K562 (cell line): ENCODE measurements around the gene JRKL. TPM values are rescaled to one million over a fixed set of nuclear protein-coding genes. Genes with fewer than 3 reads are reported as not detected.

Experiments
- ATF3 ChIP-seq, 2 experiments: fragments of 450-650 bp in 1 of 2; sonication (generic) in 1 of 2; formaldehyde crosslinking in 1 of 2; IDR thresholded peaks in 1 of 2; conservative IDR thresholded peaks in 1 of 2; 2 replicates each; pipeline versions ENCODE4 v1.6.1 to v1.8.1; 2016 to 2023; ENCODE audit warnings: mild to moderate bottlenecking in 2 of 2, moderate library complexity in 2 of 2, inconsistent platforms in 1 of 2, missing genetic modification reagents in 1 of 2
- BACH1 ChIP-seq: fragments of 200-800 bp; sonication (Bioruptor generic); IDR thresholded peaks from 2 replicates; pipeline ENCODE4 v1.6.1; 2016; ENCODE audit warnings: missing genetic modification characterization, missing compliant biosample characterization
- C11orf30 ChIP-seq: fragments of 450-650 bp; IDR thresholded peaks from 2 replicates; pipeline ENCODE4 v1.6.1; 2016; ENCODE audit warnings: low read depth, mild to moderate bottlenecking
- CBFA2T2 ChIP-seq: fragments of 450-650 bp; conservative IDR thresholded peaks from 2 replicates; pipeline ENCODE4 v1.6.1; 2017; ENCODE audit warnings: mild to moderate bottlenecking
- DLX4 ChIP-seq: fragments of 250-450 bp; sonication (Bioruptor Pico); IDR thresholded peaks from 2 replicates; pipeline ENCODE4 v1.6.1; 2021; ENCODE audit warnings: mild to moderate bottlenecking
- ESRRB ChIP-seq: fragments of 250-450 bp; sonication (Bioruptor Pico); IDR thresholded peaks from 2 replicates; pipeline ENCODE4 v1.5.0; 2020; ENCODE audit warnings: mild to moderate bottlenecking, moderate library complexity, borderline replicate concordance
- KDM4B ChIP-seq, 2 experiments: fragments of 450-650 bp in 1 of 2; sonication (generic) in 1 of 2; IDR thresholded peaks; 2 replicates each; pipeline ENCODE4 v1.6.1; 2016 to 2017; ENCODE audit warnings: borderline replicate concordance in 2 of 2, antibody characterized with exemption in 1 of 2, low read depth in 1 of 2, mild to moderate bottlenecking in 1 of 2
- KLF13 ChIP-seq: fragments of 450-650 bp; IDR thresholded peaks from 2 replicates; pipeline ENCODE4 v1.6.1; 2016; ENCODE audit warnings: missing genetic modification characterization, low read depth, mild to moderate bottlenecking, missing compliant biosample characterization, moderate library complexity, borderline replicate concordance
- MEF2D ChIP-seq: conservative IDR thresholded peaks from 2 replicates; pipeline ENCODE4 v1.6.1; 2016; ENCODE audit warnings: low read depth, missing genetic modification characterization, missing compliant biosample characterization
- MITF ChIP-seq: IDR thresholded peaks from 2 replicates; pipeline ENCODE4 v1.6.1; 2014; ENCODE audit warnings: antibody characterized with exemption
- NCOA6 ChIP-seq: fragments of 450-650 bp; IDR thresholded peaks from 2 replicates; pipeline ENCODE4 v1.6.1; 2017; ENCODE audit warnings: mild to moderate bottlenecking
- NCOR1 ChIP-seq: fragments of 450-650 bp; IDR thresholded peaks from 2 replicates; pipeline ENCODE4 v1.6.1; 2016; ENCODE audit warnings: mild to moderate bottlenecking, moderate library complexity
- NEUROD1 ChIP-seq: fragments of 150-350 bp; IDR thresholded peaks from 2 replicates; pipeline ENCODE4 v1.6.1; 2014; ENCODE audit warnings: borderline replicate concordance, low read length, low read depth; ENCODE audit not compliant: partially characterized antibody
- NFYB ChIP-seq: IDR thresholded peaks from 2 replicates; pipeline ENCODE4 v1.6.1; 2011; ENCODE audit warnings: mild to moderate bottlenecking, moderate library complexity; ENCODE audit not compliant: insufficient read length; ENCODE audit errors: extremely low read depth
- PHF8 ChIP-seq: fragments of 200-600 bp; sonication (generic); IDR thresholded peaks from 2 replicates; pipeline ENCODE4 v1.6.1; 2012; ENCODE audit warnings: mixed run types, mild to moderate bottlenecking, inconsistent platforms, low read length, moderate library complexity, borderline replicate concordance
- RNF2 ChIP-seq: sonication (generic); IDR thresholded peaks from 2 replicates; pipeline ENCODE4 v1.6.1; 2016
- TBL1XR1 ChIP-seq, 2 experiments: IDR thresholded peaks; 2 replicates each; pipeline ENCODE4 v1.6.1; 2012; ENCODE audit warnings: improper control_type of control experiment in 2 of 2, low read length in 2 of 2, mild to moderate bottlenecking in 1 of 2
- THRAP3 ChIP-seq: fragments of 450-650 bp; IDR thresholded peaks from 2 replicates; pipeline ENCODE4 v1.6.1; 2016; ENCODE audit warnings: mild to moderate bottlenecking, inconsistent platforms, borderline replicate concordance
- ZC3H8 ChIP-seq: fragments of 450-650 bp; IDR thresholded peaks from 2 replicates; pipeline ENCODE4 v1.6.1; 2017
- ZEB2 ChIP-seq: fragments of 450-650 bp; IDR thresholded peaks from 2 replicates; pipeline ENCODE4 v1.6.1; 2016
- ZNF316 ChIP-seq: fragments of 450-650 bp; IDR thresholded peaks from 2 replicates; pipeline ENCODE4 v1.6.1; 2016
- ZNF583 ChIP-seq: fragments of 250-450 bp; sonication (Bioruptor Pico); IDR thresholded peaks from 2 replicates; pipeline ENCODE4 v1.4.0; 2020
- ZNF778 ChIP-seq: fragments of 450-650 bp; formaldehyde crosslinking; IDR thresholded peaks from 2 replicates; pipeline ENCODE4 v1.4.0; 2020; ENCODE audit warnings: mild to moderate bottlenecking, moderate library complexity
- ZSCAN29 ChIP-seq: fragments of 450-650 bp; IDR thresholded peaks from 2 replicates; pipeline ENCODE4 v1.6.1; 2017
- polyA plus RNA-seq, 8 experiments: library from polyadenylated mRNA; depleted of rRNA in 4 of 8; stranded (reverse) in 5 of 8; unstranded in 3 of 8; fragments of >200 nt; fragmentation: Nextera tagmentation in 2 of 8; fragmentation: Illumina TruSeq in 1 of 8; extraction: Ambion mirVana in 2 of 8; extraction: Trizol in 1 of 8; gene quantifications; 2 replicates each; pipeline versions ENCODE4 v1.2.1 to v1.2.3, GENCODE V29; 2011 to 2014; ENCODE audit warnings: inconsistent platforms in 1 of 8, missing spikeins in 1 of 8
- total RNA-seq, 7 experiments: library from RNA; depleted of rRNA in 6 of 7; stranded (reverse); fragments of >200 nt in 6 of 7; fragmentation: Illumina TruSeq in 2 of 7; extraction: Trizol in 2 of 7; gene quantifications; 2 replicates each; pipeline versions ENCODE4 v1.2.1 to v1.2.3, GENCODE V29; 2011 to 2021; ENCODE audit warnings: low replicate concordance in 1 of 7
- TF ChIP-seq, protein P1 (sequence below): fragments of 250-450 bp; sonication (Bioruptor Pico); IDR thresholded peaks from 2 replicates; pipeline ENCODE4 v1.5.0; 2021
- TF ChIP-seq, protein P2 (sequence below): fragments of 450-650 bp; formaldehyde crosslinking; IDR thresholded peaks from 2 replicates; pipeline ENCODE4 v1.4.0; 2020; ENCODE audit warnings: mild to moderate bottlenecking, moderate library complexity

The JRKL gene
- total and polyA plus RNA-seq, 9 of the 15 experiments (the other 6 are each of a cell fraction or from before 2014, with no cell fraction given): 4.5 to 14.8 (median 8.5) TPM

DNA sequence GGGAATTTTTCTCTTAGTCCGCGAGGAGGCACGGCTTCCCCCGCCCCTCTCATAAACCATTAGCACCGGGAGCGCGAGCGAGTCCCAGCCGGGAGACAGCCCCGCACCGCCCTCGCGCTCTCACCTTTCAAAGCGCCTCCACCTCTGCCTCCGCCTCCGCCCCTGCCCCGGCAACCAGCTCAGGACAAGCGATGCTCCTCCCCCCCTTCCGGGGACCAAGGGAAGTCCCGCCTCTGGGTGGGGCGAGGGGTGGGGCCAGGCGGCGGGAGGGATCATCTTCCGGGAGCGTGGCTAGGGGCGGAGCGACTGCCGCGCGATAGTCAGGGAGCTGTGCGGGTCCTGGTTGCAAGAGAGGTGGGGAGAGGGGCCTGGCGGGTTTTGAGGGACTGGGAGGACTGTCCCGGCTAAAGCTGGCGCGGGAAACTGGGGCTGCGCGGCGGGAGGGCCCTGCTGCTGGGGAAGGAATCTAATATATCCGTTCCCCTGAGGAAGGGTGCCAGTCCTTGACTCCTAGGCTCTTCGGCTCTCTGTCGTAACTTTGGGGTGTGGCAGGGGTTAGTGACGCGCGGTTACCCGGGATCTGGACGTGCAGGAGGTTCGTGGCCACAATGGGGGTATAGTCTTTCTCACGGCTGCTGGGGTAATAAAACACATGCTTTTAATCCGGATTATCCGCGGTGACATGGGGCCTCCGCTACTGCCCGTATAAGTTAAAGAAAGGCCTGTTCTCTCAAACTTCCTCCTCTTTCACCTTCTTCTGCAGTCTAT, at the start of gene JRKL, which contains the start of gene CCDC82 (continued):
- TF ChIP-seq, protein P1, sequence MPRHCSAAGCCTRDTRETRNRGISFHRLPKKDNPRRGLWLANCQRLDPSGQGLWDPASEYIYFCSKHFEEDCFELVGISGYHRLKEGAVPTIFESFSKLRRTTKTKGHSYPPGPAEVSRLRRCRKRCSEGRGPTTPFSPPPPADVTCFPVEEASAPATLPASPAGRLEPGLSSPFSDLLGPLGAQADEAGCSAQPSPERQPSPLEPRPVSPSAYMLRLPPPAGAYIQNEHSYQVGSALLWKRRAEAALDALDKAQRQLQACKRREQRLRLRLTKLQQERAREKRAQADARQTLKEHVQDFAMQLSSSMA (CRISPR knock-in tag): no peak
- TF ChIP-seq ZC3H8: no peak
- TF ChIP-seq BACH1 (tag): no peak
- TF ChIP-seq NCOA6: no peak
- TF ChIP-seq MITF: no peak
- TF ChIP-seq NFYB: no peak
- TF ChIP-seq NCOR1: no peak
- no peak for TF ChIP-seq ZNF778 (CRISPR knock-in tag)
- TF ChIP-seq ZNF583: no peak
- no peak for TF ChIP-seq KDM4B (IDR thresholded peaks at IDR 0.05; ENCODE audit: borderline replicate concordance in 2 of 2, low read depth in 1 of 2)
- no peak for TF ChIP-seq ESRRB (CRISPR knock-in tag)
- no peak for TF ChIP-seq NEUROD1
- TF ChIP-seq PHF8: peak; percentile 92; the same call in 1 of the 2 replicates
- no peak for TF ChIP-seq CBFA2T2
- no peak for TF ChIP-seq DLX4 (CRISPR knock-in tag)
- TF ChIP-seq ZSCAN29: peak; percentile 63; the same call in 1 of the 2 replicates
- no peak for TF ChIP-seq MEF2D
- TF ChIP-seq ZNF316: peak; percentile 86
- no peak for TF ChIP-seq TBL1XR1 (IDR thresholded peaks at IDR 0.05; ENCODE audit: low read length in 2 of 2)
- TF ChIP-seq RNF2: no peak
- TF ChIP-seq ZEB2: peak; percentile 44; the same call in 1 of the 2 replicates
- no peak for TF ChIP-seq C11orf30
- no peak; the same call in 1 of the 2 replicates for TF ChIP-seq ATF3 (IDR thresholded peaks at IDR 0.05)
- TF ChIP-seq ATF3 (CRISPR knock-in tag; conservative IDR thresholded peaks at IDR 0.05): 0 out of 2 replicates have a peak, but pooled peaks have one; percentile 44
- TF ChIP-seq THRAP3: no peak
- peak; percentile 54; the same call in 1 of the 2 replicates for TF ChIP-seq KLF13 (tag)
- TF ChIP-seq, protein P2, sequence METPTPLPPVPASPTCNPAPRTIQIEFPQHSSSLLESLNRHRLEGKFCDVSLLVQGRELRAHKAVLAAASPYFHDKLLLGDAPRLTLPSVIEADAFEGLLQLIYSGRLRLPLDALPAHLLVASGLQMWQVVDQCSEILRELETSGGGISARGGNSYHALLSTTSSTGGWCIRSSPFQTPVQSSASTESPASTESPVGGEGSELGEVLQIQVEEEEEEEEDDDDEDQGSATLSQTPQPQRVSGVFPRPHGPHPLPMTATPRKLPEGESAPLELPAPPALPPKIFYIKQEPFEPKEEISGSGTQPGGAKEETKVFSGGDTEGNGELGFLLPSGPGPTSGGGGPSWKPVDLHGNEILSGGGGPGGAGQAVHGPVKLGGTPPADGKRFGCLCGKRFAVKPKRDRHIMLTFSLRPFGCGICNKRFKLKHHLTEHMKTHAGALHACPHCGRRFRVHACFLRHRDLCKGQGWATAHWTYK (CRISPR knock-in tag): 0 out of 2 replicates have a peak, but pooled peaks have one; percentile 19
